ENCODE data around the gene TTC28. TPM values are rescaled to one million over a fixed set of nuclear protein-coding genes. Genes with fewer than 3 reads are reported as not detected.

TTC28 gene
- total RNA-seq, 1 donor from 2014 or later = 16.4 TPM

GRCh38 chr22:28118957-28119631 is 560.5 kb downstream of the TTC28 start:
- intact Hi-C loops (cut with micrococcal nuclease) = no loop called here
- DNase-seq = no peak
- Histone ChIP-seq H3K4me1 (peaks cover 44% of the 10 kb centered on the region), H3K27ac (replicated peaks) (peak overlapping the region; percentile 37), H3K36me3 (no peaks in the 10 kb centered on the region), H3K9me3 (replicated peaks) (no peaks in the 10 kb centered on the region), H3K27me3 (ENCODE audit: low read depth) (no peaks in the 10 kb centered on the region), H3K4me3 (no peak overlapping the region)
- TF ChIP-seq CTCF (IDR thresholded peaks at IDR 0.05; ENCODE audit: borderline replicate concordance) = no peak

GRCh38 chr22:28116219-28116673 is 563.4 kb downstream of the TTC28 start:
- Histone ChIP-seq H3K4me3 (no peak overlapping the region), H3K27ac (replicated peaks) (peak overlapping the region; percentile 42), H3K36me3 (no peaks in the 10 kb centered on the region), H3K4me1 (peaks cover 60% of the 10 kb centered on the region), H3K9me3 (replicated peaks) (no peaks in the 10 kb centered on the region), H3K27me3 (ENCODE audit: low read depth) (no peaks in the 10 kb centered on the region)
- TF ChIP-seq CTCF (IDR thresholded peaks at IDR 0.05; ENCODE audit: borderline replicate concordance) = no peak
- peak; percentile 25 for DNase-seq
- intact Hi-C loops (cut with micrococcal nuclease) = no loop called here

GRCh38 chr22:28115426-28115825 is 564.2 kb downstream of the TTC28 start:
- Histone ChIP-seq H3K27me3 (ENCODE audit: low read depth) (no peaks in the 10 kb centered on the region), H3K9me3 (replicated peaks) (no peaks in the 10 kb centered on the region), H3K36me3 (no peaks in the 10 kb centered on the region), H3K4me1 (peaks cover 53% of the 10 kb centered on the region), H3K27ac (replicated peaks) (no peak overlapping the region), H3K4me3 (no peak overlapping the region)
- no peak for DNase-seq
- intact Hi-C loops (cut with micrococcal nuclease) = no loop called here
- TF ChIP-seq CTCF (IDR thresholded peaks at IDR 0.05; ENCODE audit: borderline replicate concordance) = no peak

GRCh38 chr22:28112548-28113043 is 567.0 kb downstream of the TTC28 start:
- Histone ChIP-seq H3K4me3 (peak overlapping the region; percentile 22), H3K27me3 (ENCODE audit: low read depth) (no peaks in the 10 kb centered on the region), H3K4me1 (peaks cover 35% of the 10 kb centered on the region), H3K9me3 (replicated peaks) (no peaks in the 10 kb centered on the region), H3K36me3 (peaks cover 7% of the 10 kb centered on the region), H3K27ac (replicated peaks) (peak overlapping the region; percentile 79)
- DNase-seq = peak; percentile 48
- peak; percentile 66 for TF ChIP-seq CTCF (IDR thresholded peaks at IDR 0.05; ENCODE audit: borderline replicate concordance)
- intact Hi-C loops (cut with micrococcal nuclease) = no loop called here

- H3K27ac ChIP-seq (replicated peaks) = peak overlapping the region; percentile 79
- peaks cover 11% of the 10 kb centered on the region for H3K36me3 ChIP-seq
- H3K9me3 ChIP-seq (replicated peaks) = no peaks in the 10 kb centered on the region
- TF ChIP-seq CTCF (IDR thresholded peaks at IDR 0.05; ENCODE audit: borderline replicate concordance) = no peak
- peaks cover 35% of the 10 kb centered on the region for H3K4me1 ChIP-seq
- intact Hi-C loops (cut with micrococcal nuclease) = no loop called here
- no peak for DNase-seq
- H3K27me3 ChIP-seq (ENCODE audit: low read depth) = no peaks in the 10 kb centered on the region
- H3K4me3 ChIP-seq = no peak overlapping the region
Observed at GRCh38 chr22:28112190-28112544, 567.5 kb downstream of the TTC28 start.

Data from left ventricle myocardium inferior (tissue), 1 donor.